Lung (tissue), 12 donors: ENCODE measurements around the gene SCAF11. TPM values are rescaled to one million over a fixed set of nuclear protein-coding genes. Genes with fewer than 3 reads are reported as not detected.

Experiments
- ATAC-seq: fragments of 200-7000 bp; cut with Tn5 transposase; one replicate; pipeline ENCODE4 v1.9.1; 2020; ENCODE audit warnings: moderate number of reproducible peaks; ENCODE audit not compliant: insufficient read depth, low FRiP score
- DNase-seq, 3 donors: peaks; one replicate each; pipeline ENCODE4 v3.0.0-alpha.2; 2013 to 2017
- H3K27ac ChIP-seq, 2 donors: one replicate each; pipeline ENCODE4 v1.5.1; 2013; ENCODE audit warnings: mild to moderate bottlenecking in 2 of 2, moderate library complexity in 2 of 2, control low read depth in 1 of 2, inconsistent platforms in 1 of 2, low read depth in 1 of 2, low read length in 1 of 2
- H3K27me3 ChIP-seq, 3 donors: one replicate each; pipeline ENCODE4 v1.5.1; 2013; ENCODE audit warnings: low read length in 2 of 3; ENCODE audit not compliant: control insufficient read depth in 3 of 3, insufficient read depth in 3 of 3
- H3K36me3 ChIP-seq, 4 donors: one replicate each; pipeline ENCODE4 v1.5.1; 2013; ENCODE audit warnings: low read length in 4 of 4, mild to moderate bottlenecking in 1 of 4, moderate library complexity in 1 of 4; ENCODE audit not compliant: control insufficient read depth in 4 of 4, insufficient read depth in 4 of 4
- H3K4me1 ChIP-seq, 5 donors: one replicate each; pipeline ENCODE4 v1.5.1; 2013; ENCODE audit warnings: low read length in 5 of 5, mild to moderate bottlenecking in 2 of 5, moderate library complexity in 1 of 5; ENCODE audit not compliant: control insufficient read depth in 5 of 5, insufficient read depth in 5 of 5
- H3K4me3 ChIP-seq: one replicate; pipeline ENCODE4 v1.5.1; 2013; ENCODE audit warnings: mild to moderate bottlenecking, control low read depth, moderate library complexity
- H3K9ac ChIP-seq, 2 donors: one replicate each; pipeline ENCODE4 v1.5.1; 2013; ENCODE audit warnings: low read length in 2 of 2, control low read depth in 1 of 2; ENCODE audit not compliant: insufficient read depth in 1 of 2
- H3K9me3 ChIP-seq, 4 donors: one replicate each; pipeline ENCODE4 v1.5.1; 2013; ENCODE audit warnings: low read length in 3 of 4, mild to moderate bottlenecking in 1 of 4, moderate library complexity in 1 of 4; ENCODE audit not compliant: control insufficient read depth in 4 of 4, insufficient read depth in 3 of 4
- WGBS, 2 donors: extraction: QIAGEN DNeasy Blood & Tissue Kit; methylation state at CpG; one replicate each; pipeline ENCODE4 v1.1.7; 2013; 5-methylcytosine and 5-hydroxymethylcytosine counted together
- polyA plus RNA-seq, 2 donors: library from polyadenylated mRNA; stranded (reverse); fragments of 200-250 nt; gene quantifications; one replicate each; pipeline ENCODE4 v1.2.1, GENCODE V29; 2013
- total RNA-seq, 2 donors: library from RNA; depleted of rRNA in 1 of 2; stranded (reverse); fragments of >200 nt in 1 of 2; gene quantifications; one replicate each; pipeline ENCODE4 v1.2.1, GENCODE V29; 2014 to 2021
- TF ChIP-seq, protein P1 (sequence below): IDR thresholded peaks from 2 replicates; pipeline ENCODE4 v1.5.1; 2012; ENCODE audit warnings: mild to moderate bottlenecking; ENCODE audit errors: control extremely low read depth, extremely low read depth
- donor health status: control.
- donor health status: control.
- donor health status: Bipolar disorder and iron deficiency.
- donor health status: healthy.
- donor health status: DM: yes; HTN: yes; CAD: no.

SCAF11 gene
- total and polyA plus RNA-seq, 4 donors, result 27.2 to 230 (median 62.9) TPM

DNA sequence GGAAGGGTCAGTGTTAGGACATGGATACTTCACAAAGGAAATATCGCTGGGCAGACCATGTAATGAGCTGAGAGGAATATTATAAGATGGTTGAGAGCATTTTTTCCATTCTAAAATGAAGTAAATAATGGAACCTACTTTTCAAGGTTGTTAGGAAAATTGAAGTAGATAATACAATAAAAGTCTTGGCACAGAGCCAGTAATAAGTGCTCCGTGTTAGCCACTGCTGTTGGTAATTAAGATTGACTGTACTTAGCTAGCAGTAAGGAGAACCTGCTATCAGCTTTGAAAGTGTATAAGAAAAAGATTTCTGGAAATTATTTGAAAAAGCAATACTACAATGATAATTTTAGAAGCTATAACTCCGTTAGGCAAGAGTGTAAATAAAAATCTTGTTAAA is 77.6 kb downstream of the SCAF11 start:
- Histone ChIP-seq H3K27me3 (no peaks in the 10 kb centered on the region), H3K9me3 (no peaks in the 10 kb centered on the region), H3K36me3 (peaks cover 0 to 6% (median 1%) of the 10 kb centered on the region in 4 donors), H3K4me3 (no peak overlapping the region), H3K27ac (no peak overlapping the region), H3K4me1 (peaks cover 0 to 10% (median 0%) of the 10 kb centered on the region in 5 donors), H3K9ac (no peak overlapping the region)
- 48 to 71% methylated on average over 3 of the region's 3 CpGs for WGBS, 2 donors
- TF ChIP-seq, protein P1, sequence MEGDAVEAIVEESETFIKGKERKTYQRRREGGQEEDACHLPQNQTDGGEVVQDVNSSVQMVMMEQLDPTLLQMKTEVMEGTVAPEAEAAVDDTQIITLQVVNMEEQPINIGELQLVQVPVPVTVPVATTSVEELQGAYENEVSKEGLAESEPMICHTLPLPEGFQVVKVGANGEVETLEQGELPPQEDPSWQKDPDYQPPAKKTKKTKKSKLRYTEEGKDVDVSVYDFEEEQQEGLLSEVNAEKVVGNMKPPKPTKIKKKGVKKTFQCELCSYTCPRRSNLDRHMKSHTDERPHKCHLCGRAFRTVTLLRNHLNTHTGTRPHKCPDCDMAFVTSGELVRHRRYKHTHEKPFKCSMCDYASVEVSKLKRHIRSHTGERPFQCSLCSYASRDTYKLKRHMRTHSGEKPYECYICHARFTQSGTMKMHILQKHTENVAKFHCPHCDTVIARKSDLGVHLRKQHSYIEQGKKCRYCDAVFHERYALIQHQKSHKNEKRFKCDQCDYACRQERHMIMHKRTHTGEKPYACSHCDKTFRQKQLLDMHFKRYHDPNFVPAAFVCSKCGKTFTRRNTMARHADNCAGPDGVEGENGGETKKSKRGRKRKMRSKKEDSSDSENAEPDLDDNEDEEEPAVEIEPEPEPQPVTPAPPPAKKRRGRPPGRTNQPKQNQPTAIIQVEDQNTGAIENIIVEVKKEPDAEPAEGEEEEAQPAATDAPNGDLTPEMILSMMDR, result no peak
- no peak for DNase-seq
- no peak for ATAC-seq

DNA sequence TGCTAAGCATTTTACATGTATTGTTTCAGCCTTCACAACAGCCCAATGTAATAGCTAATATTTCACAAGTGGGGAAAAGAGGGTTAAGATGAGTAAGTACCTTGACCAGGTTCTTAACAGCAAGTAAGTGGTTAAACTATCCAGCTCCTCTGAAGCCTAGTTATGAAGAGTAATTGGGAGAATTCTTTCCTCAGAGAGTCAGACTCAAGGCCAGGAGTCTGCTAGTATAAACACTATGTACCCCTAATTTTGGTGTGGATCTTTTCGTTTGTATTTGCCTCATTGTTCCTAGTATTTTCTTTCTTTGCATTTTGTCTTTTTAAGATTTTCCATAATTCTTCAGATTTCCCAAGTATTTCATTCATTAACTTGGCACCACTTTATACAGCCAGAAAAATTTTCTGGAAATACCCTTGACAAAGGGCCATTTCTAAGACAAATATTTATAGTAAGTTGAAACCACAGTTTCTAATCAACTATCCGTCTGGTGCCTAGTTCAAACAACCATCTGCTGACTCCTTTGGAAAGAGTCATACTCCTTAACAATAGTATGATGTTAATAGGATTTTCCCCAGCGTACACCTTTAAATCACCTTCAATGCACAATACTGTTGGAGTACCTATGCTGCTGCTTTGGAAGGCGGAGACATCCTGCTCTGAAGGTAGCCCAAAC is 81.2 kb downstream of the SCAF11 start:
- Histone ChIP-seq H3K9ac (no peak overlapping the region), H3K27ac (no peak overlapping the region), H3K4me1 (peaks cover 0 to 13% (median 0%) of the 10 kb centered on the region in 5 donors), H3K36me3 (peaks cover 2 to 14% (median 4%) of the 10 kb centered on the region in 4 donors), H3K27me3 (no peaks in the 10 kb centered on the region), H3K4me3 (no peak overlapping the region), H3K9me3 (no peaks in the 10 kb centered on the region)
- TF ChIP-seq, protein P1, result no peak
- WGBS, 2 donors, result 56 to 71% methylated on average over 4 of the region's 4 CpGs
- no peak for ATAC-seq
- DNase-seq, result peak in 2 of 3 donors; percentile 74 to 76

DNA sequence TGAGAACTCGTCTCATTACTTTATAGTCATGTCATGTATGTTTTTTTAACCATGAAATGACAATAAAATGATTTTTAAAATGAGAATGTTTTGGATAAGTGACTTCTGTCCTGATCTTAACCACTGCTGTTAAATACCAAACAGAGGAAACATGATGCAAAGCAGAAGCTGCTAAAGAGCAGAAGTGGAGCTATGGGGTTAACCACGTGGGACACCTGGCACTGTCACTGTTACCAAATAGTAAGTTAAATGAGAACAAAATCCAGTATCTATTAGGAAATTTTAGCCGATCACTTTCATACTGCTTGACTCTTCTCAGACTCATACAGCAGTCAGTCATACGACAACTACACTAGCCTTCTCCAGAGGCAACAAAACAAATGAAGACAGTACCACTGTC is 82.4 kb downstream of the SCAF11 start:
- Histone ChIP-seq H3K9me3 (no peaks in the 10 kb centered on the region), H3K4me3 (no peak overlapping the region), H3K9ac (no peak overlapping the region), H3K27ac (no peak overlapping the region), H3K27me3 (no peaks in the 10 kb centered on the region), H3K36me3 (peaks cover 2 to 14% (median 4%) of the 10 kb centered on the region in 4 donors), H3K4me1 (peaks cover 0 to 13% (median 0%) of the 10 kb centered on the region in 5 donors)
- DNase-seq (no peak), ATAC-seq (no peak)
- WGBS, 2 donors, result 55 to 73% methylated on average over 4 of the region's 4 CpGs
- TF ChIP-seq, protein P1, result no peak

DNA sequence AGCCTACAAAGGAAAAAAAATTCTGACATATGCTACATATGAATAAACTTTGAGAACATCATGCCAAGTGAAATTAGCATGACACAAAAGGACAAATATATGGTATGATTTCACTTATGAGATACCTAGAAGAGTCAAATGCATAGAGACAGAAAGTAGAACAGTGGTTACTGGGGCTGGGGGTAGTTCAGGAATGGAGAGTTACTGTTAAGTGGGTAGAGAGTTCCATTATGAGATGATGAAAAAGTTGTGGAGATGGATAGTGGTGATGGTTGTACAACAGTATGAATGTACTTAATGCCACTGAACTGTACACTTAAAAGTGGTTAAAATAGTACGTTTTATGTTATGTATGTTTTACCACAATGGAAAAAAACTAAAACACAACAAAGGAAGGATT is 92.3 kb downstream of the SCAF11 start:
- Histone ChIP-seq H3K4me1 (no peaks in the 10 kb centered on the region), H3K27ac (no peak overlapping the region), H3K36me3 (peaks cover 9 to 23% (median 14%) of the 10 kb centered on the region in 4 donors), H3K27me3 (no peaks in the 10 kb centered on the region), H3K9ac (no peak overlapping the region), H3K9me3 (no peaks in the 10 kb centered on the region), H3K4me3 (no peak overlapping the region)
- WGBS, 2 donors, result 97 to 98% methylated on average over 1 of the region's 1 CpG
- TF ChIP-seq, protein P1, result no peak
- ATAC-seq, result no peak
- no peak for DNase-seq
